AG04450 (cell line): ENCODE measurements around the gene MEGF8. TPM values are rescaled to one million over a fixed set of nuclear protein-coding genes. Genes with fewer than 3 reads are reported as not detected.

Experiments used
- CTCF ChIA-PET: fragments of 300-600, 350-600 bp; formaldehyde crosslinking; extraction: SDS; loops from one replicate; lab custom pipeline; 2022; ENCODE audit warnings: antibody characterized with exemption, inconsistent platforms; lab: Charles Lee
- POLR2A ChIA-PET: fragments of 350-600 bp; formaldehyde crosslinking; extraction: SDS; loops from one replicate; lab custom pipeline; 2021; ENCODE audit warnings: antibody characterized with exemption, inconsistent platforms; lab: Yijun Ruan, JAX
- DNase-seq: peaks from one replicate; pipeline ENCODE4 v3.0.0-alpha.2; 2011; ENCODE audit warnings: low read depth, low spot score
- H3K27ac ChIP-seq: one replicate; pipeline ENCODE4 v1.5.1; 2012; ENCODE audit warnings: low read depth, low read length, control low read depth
- H3K27me3 ChIP-seq: one replicate; pipeline ENCODE4 v1.6.0; 2012; ENCODE audit warnings: low read length; ENCODE audit not compliant: control insufficient read depth, insufficient read depth
- H3K4me3 ChIP-seq: 2 replicates; pipeline ENCODE4 v1.5.1; 2011; ENCODE audit warnings: mild to moderate bottlenecking, low read depth, low read length, control low read depth
- H3K9me3 ChIP-seq: 2 replicates; pipeline ENCODE4 v1.5.1; 2012; ENCODE audit warnings: low read length; ENCODE audit not compliant: control insufficient read depth, insufficient read depth
- CTCF ChIP-seq: IDR thresholded peaks from 2 replicates; pipeline ENCODE4 v1.5.1; 2011; ENCODE audit warnings: low read depth, low read length, control low read depth, inconsistent platforms
- polyA plus RNA-seq: library from polyadenylated mRNA; depleted of rRNA; stranded (reverse); fragments of >200 nt; gene quantifications from 2 replicates; pipeline ENCODE4 v1.2.3, GENCODE V29; 2011

The MEGF8 gene
- polyA plus RNA-seq, 1 experiment, result 10.6 TPM

GRCh38 chr19:42410371-42410770 is 84.9 kb downstream of the MEGF8 start:
- TF ChIP-seq CTCF, result no peak
- ChIA-PET CTCF (interaction anchor here (1.3 to 2.7 kb wide), 2 partner anchors 9 to 10 kb away, joined by 7 to 12 read pairs; no protein-coding TSS in a partner anchor), POLR2A (interaction anchor here (0.6 kb wide), 1 partner anchor 73 kb away, joined by 6 read pairs; no protein-coding TSS in a partner anchor)
- Histone ChIP-seq H3K27me3 (no peaks in the 10 kb centered on the region), H3K27ac (no peak overlapping the region), H3K9me3 (no peaks in the 10 kb centered on the region), H3K4me3 (no peak overlapping the region)
- DNase-seq, result no peak

- Histone ChIP-seq H3K4me3 (no peak overlapping the region), H3K9me3 (no peaks in the 10 kb centered on the region), H3K27me3 (no peaks in the 10 kb centered on the region), H3K27ac (no peak overlapping the region)
- DNase-seq, result no peak
- ChIA-PET POLR2A (no interaction called here), CTCF (interaction anchor here (2.7 kb wide), 1 partner anchor 11 kb away, joined by 12 read pairs; no protein-coding TSS in a partner anchor)
- TF ChIP-seq CTCF, result no peak
These were observed 86.2 kb downstream of the MEGF8 start for GRCh38 chr19:42411581-42412178.

GRCh38 chr19:42412227-42412626 is 86.8 kb downstream of the MEGF8 start:
- Histone ChIP-seq H3K27me3 (no peaks in the 10 kb centered on the region), H3K27ac (no peak overlapping the region), H3K9me3 (no peaks in the 10 kb centered on the region), H3K4me3 (no peak overlapping the region)
- no peak for TF ChIP-seq CTCF
- DNase-seq, result no peak
- POLR2A ChIA-PET, result no interaction called here
- CTCF ChIA-PET, result interaction anchor here (2.7 kb wide), 1 partner anchor 11 kb away, joined by 12 read pairs; no protein-coding TSS in a partner anchor

- no peak for TF ChIP-seq CTCF
- Histone ChIP-seq H3K27me3 (no peaks in the 10 kb centered on the region), H3K9me3 (no peaks in the 10 kb centered on the region), H3K27ac (no peak overlapping the region), H3K4me3 (no peak overlapping the region)
- CTCF ChIA-PET, result interaction anchor here (2.7 kb wide), 1 partner anchor 12 kb away, joined by 12 read pairs; no protein-coding TSS in a partner anchor
- no peak for DNase-seq
- POLR2A ChIA-PET, result no interaction called here
These were observed 87.2 kb downstream of the MEGF8 start for GRCh38 chr19:42412661-42413076.

- CTCF ChIA-PET, result interaction anchor here (0.7 to 2.0 kb wide), 3 partner anchors 9 to 123 kb away, joined by 3 to 7 read pairs (median 5); no protein-coding TSS in a partner anchor
- no peak for DNase-seq
- Histone ChIP-seq H3K4me3 (no peak overlapping the region), H3K9me3 (peaks cover 8% of the 10 kb centered on the region), H3K27me3 (peaks cover 1% of the 10 kb centered on the region), H3K27ac (no peak overlapping the region)
- POLR2A ChIA-PET, result no interaction called here
- no peak for TF ChIP-seq CTCF
These were observed 93.9 kb downstream of the MEGF8 start for GRCh38 chr19:42419309-42419708.
